HG03354 (cell line): Measurements from ENCODE around the gene GPD1.

Source experiments
- ATAC-seq: cut with Tn5 transposase; IDR thresholded peaks from one replicate; pipeline ENCODE4 v1.9.1; 2021; ENCODE audit warnings: mild to moderate bottlenecking; ENCODE audit not compliant: unreplicated experiment, poor library complexity, severe bottlenecking

GPD1 gene

GRCh38 chr12:50090391-50090790 lies 13.4 kb upstream of the GPD1 start:
- no peak for ATAC-seq

DNA sequence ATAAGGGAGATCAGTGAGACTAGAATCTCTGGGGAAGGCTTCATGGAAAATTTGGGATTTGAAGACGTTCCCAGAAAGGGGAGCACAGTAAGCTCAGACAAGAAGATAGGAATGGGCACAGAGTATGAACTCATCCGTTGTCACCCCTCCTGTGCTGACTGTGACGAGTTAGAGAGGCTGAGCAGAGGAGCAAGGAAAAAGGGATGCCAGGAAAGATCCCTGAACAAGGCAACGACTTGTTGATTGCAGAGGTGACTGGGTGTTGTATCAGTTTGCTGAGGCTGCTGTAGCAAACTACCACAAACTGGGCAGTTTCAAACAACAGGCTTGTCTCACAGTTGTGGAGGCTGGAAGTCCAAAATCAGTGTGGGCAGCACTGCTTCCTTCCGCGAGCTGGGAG lies 5.9 kb upstream of the GPD1 start:
- ATAC-seq, result no peak

DNA sequence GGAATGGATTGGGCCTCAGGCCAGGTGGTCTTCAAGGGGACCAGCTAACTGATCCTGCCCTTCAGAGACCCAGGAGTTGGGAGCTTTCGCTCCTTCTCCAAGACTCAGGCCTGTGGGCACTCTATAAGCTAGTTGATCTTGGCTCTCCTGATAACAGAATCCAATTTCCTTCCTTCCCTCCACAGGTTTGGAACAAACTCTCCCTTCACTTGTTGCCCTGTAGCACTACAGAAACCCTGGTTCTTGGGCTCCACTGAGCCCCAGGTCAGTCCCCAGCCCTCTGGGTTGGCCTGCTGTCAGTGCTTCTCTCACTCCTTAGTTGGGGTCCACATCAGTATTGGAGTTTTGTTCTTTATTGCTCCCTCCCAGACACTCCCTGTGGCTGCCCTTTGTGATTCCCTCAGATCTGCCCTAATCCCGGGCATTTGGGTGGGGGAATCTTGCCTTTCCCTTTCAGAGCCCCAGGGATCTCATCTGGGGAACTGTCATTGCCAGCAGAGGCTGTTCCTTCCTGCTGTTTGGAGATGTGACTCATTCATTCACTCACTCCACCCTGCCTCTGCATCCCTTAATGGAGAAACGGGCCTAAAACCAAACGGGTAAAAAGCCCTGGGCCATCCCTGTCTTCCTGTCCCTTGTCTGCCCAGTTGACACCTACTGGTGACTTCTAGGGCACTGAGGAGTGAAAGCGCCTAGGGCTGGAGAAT lies 4.4 kb upstream of the GPD1 start:
- no peak for ATAC-seq

DNA sequence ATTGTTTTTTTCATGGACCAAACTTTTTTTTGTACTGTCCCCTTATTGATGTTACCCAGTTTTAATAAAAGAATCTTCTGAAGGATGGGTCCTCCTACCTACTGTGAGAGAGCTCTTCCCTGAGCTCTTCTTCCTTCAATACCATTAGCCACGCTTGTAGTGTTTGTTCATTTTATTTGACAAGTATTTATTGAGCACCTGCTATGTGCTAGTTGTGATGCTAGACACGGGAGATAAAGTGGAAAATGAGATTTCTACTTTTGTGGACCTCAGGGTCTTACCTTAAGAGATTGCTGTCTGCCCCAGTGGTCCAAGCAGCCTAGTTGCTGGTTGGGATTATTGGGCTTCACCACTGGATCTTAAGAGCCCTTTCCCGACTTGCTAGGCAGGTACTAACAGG lies 3.2 kb upstream of the GPD1 start:
- no peak for ATAC-seq

DNA sequence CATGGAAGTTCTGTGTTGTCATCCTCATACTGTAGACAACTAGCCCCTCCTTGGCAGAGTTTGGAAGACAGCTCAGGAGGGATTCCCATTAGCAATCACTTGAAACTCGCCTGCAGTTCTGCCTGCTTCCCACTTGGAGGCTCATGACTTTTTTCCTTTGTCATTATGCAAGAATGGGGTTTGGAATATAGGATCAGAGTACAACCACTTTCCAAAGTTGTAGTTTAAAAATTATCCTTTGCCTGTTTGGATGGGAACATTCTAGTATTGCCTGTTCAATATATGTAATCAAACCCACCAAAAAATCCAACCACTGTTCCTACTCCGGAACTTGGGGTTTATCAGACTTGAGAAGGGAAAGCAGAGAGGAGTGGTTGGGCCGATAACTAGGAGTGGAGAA lies 2.1 kb upstream of the GPD1 start:
- no peak for ATAC-seq

DNA sequence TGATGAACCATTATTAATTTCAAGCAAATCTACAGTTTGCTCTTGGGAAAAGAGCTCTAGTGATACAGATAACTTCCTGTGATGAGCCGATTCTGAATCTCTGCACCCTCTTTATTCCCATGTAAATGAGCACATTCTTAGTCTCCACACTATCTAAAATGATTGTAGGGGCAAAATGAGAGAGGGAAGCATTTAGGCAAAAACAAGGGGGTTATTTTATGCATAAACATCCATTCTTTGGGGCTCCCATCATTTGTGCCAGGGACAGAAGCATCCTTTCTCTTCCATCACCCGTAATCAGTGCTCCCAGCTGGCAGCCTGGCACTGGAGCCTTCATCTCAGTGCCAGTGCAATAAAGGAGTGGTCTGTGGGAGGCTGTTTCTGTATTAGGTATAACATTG lies 1.7 kb upstream of the GPD1 start:
- ATAC-seq, result no peak

GRCh38 chr12:50102646-50103309 lies 1.0 kb upstream of the GPD1 start:
- no peak for ATAC-seq

- no peak for ATAC-seq
Measured at GRCh38 chr12:50103351-50103750, 457 bp upstream of the GPD1 start.

DNA sequence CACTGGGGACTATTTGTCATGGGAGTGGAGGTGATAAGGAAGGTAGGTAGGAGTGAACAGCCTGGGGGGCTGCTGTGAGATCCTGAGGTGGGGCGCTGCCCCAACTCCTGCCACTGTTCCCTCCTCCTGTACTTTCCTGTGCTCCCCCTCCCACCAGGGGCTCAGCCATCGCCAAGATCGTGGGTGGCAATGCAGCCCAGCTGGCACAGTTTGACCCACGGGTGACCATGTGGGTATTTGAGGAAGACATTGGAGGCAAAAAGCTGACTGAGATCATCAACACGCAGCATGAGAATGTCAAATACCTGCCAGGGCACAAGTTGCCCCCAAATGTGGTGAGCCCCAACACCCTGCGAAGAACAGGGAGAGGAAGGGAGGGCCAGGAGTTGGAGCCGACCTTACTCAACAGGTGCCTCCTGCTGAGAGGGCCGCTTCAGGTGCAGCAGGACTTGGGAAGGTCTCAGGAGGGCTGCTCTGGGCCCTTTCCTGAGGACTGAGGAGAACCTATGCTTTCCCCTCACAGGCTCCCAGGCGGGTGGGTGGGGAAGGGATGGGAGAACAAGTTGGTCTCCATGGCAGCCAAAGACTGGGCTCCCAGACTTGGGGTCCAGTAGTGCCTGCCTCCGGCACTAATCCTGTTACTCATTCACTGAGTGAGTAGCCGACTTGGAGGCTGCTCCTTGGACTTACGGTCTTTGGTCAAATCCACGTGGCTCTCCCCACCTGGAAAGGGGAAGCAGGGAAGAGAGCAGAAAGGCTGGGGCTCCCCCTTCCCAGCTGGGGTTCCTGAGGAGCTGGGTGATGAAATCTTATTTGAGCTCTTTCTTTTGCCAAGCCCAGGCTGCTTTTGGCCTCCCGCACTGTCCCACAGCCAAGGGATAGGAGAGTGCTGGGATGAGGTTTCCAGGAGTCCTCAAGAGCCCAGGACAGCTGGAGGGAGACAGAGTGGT lies 884 bp downstream of the GPD1 start:
- no peak for ATAC-seq

GRCh38 chr12:50105913-50106450 lies 2.2 kb downstream of the GPD1 start:
- no peak for ATAC-seq

GRCh38 chr12:50106907-50107306 lies 3.1 kb downstream of the GPD1 start:
- no peak for ATAC-seq

DNA sequence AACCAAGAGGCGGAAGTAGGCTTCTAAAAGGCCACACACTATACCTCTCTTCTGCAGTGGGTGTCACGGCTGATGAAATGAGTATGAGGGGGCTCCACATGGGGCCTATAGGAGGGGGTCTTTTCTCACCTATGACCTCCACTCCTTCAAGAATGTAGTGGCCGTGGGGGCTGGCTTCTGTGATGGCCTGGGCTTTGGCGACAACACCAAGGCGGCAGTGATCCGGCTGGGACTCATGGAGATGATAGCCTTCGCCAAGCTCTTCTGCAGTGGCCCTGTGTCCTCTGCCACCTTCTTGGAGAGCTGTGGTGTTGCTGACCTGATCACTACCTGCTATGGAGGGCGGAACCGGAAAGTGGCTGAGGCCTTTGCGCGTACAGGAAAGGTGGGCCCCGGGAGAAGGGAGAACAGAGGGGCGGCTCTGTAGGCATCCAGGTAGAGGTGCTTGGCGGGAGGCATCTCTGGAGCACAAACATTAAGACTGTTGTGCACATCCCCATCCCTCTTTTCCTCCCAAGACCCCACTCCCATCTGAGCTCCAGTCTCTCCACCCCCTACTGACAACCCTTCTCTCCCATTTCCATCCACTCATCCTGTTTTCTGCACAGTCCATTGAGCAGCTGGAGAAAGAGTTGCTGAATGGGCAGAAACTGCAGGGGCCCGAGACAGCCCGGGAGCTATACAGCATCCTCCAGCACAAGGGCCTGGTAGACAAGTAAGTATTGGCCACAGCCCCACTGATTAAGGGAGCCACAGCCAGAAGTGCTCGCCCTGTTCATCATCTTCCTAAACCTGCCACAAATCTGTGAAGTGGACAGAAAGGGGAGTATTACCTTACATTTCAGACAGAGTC lies 3.8 kb downstream of the GPD1 start:
- no peak for ATAC-seq

GRCh38 chr12:50109319-50109718 lies 5.5 kb downstream of the GPD1 start:
- ATAC-seq, result no peak

DNA sequence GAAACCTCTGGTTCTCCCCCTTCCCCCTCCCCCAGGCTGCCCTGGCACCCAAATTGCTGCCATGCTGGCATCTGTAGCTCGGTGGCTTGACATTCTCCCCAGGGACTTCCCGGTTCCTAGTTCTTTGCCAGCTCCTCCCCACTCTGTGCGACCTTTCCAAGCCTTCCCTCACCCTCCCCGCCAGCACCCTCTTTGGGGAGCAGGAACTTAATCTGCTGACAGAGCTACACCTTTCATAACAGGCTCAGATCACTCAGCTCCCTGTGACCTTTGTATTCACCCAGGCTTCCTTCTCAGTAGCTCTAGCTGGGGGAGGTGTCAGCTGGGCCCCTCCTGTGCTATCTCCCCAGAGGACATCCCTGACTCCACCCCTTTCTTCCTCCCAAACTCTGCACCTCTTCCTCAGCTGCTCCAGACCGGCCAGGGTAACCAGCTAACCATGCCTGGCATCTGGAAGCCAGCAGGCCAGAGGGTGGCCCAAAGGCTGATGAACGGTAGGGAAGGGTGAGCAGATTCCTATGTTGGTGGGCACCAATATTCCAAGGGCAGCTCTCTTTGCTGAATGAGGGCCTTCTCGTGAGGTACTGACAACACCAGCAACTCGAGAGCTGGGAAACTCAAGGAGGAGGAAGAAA lies 6.4 kb downstream of the GPD1 start:
- ATAC-seq, result no peak

GRCh38 chr12:50110762-50111351 lies 7.0 kb downstream of the GPD1 start:
- no peak for ATAC-seq

DNA sequence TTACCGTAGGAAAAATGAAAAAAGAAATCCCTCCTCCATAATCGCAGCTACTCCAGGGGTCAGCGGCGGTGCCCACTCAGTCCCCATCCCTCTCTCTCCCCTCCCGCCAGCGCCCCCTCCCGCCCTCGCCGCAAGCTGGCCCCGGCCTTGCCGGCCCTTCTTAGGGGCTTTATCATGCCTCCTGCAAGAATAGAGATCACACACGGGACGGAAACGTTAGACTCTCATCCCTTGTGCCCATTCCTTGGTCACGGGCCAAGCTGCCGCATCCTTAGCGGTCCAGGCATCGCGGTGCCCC lies 7.5 kb downstream of the GPD1 start:
- ATAC-seq, result no peak

GRCh38 chr12:50111693-50112455 lies 8.1 kb downstream of the GPD1 start, which contains the start of gene COX14:
Gene COX14, plus strand, starts transcription at chr12:50112236. Its CDS starts 7,808 bp downstream, at chr12:50120044.
- peak; percentile 82 for ATAC-seq
